Measurements from ENCODE around the gene LHX1. TPM values are rescaled to one million over a fixed set of nuclear protein-coding genes. Genes with fewer than 3 reads are reported as not detected.

LHX1 gene
- total RNA-seq, 2 donors from 2014 or later, result not detected

Small RNAs within 50 kb of the gene (small RNA-seq; reads per million reads assigned to genes)
- gene AC243773.2, result not detected

Other genes starting within 250 kb of the LHX1 start
- gene AATF, start 11.5 kb downstream of the LHX1 start, total RNA-seq, result 10 to 100 TPM; 16.5 to 28.3 TPM

Measured in body of pancreas (tissue), 2 donors.